Skin of body (tissue), 2 donors: ENCODE results near the gene ANGPTL5. TPM values are rescaled to one million over a fixed set of nuclear protein-coding genes. Genes with fewer than 3 reads are reported as not detected.
"Not testable (repeated sequence)": the region's sequence is repeated elsewhere in the genome, so short reads cannot be mapped to it uniquely, and the experiment has no call there.

Experiments used
- DNase-seq: peaks from one replicate; lab custom pipeline; 2025; lab: John Stamatoyannopoulos, UW
- total RNA-seq: library from RNA; depleted of rRNA; stranded (reverse); fragments of >200 nt; gene quantifications from one replicate; pipeline ENCODE4 v1.2.3, GENCODE V29; 2014

The ANGPTL5 gene
- total RNA-seq, result 0.39 TPM

DNA sequence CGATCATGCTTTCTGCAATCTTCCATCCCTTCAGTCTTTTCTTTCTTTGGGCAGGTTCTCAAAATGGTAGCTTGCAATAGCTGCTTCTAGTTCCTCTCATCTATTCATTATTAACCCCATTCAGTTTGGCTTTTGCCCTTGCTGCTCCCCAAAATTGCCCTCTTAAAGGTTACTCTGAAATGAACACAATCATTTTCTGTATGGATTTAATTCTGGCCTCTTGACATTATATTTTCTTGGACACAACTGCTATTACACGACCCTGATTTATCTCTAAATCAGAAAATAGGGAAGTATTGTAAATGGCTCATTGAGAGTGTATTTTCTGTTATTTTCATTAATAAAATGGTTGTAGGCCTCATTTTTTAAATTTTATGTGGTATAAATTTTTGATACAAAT, at the start of gene ANGPTL5:
Gene ANGPTL5 (minus strand): TSS at position 101 of the 400 bp plus-strand sequence. CDS start 8,613 bp downstream, outside the sequence.
- no peak for DNase-seq

DNA sequence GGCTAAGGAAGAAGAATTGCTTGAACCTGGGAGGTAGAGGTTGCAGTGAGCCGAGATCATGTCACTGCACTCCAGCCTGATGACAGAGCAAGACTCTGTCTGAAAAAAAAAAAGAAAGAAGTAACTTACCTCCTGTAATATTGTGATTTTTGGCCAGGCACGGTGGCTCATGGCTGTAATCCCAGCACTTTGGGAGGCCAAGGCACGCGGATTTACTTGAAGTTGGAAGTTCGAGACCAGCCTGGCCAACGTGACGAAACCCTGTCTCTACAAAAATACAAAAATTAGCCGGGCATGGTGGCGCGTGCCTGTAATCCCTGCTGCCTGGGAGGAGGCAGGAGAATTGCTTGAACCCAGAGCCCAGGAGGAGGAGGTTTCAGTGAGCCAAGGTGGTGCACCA, 47.9 kb upstream of the ANGPTL5 start:
- not testable (repeated sequence) for DNase-seq

DNA sequence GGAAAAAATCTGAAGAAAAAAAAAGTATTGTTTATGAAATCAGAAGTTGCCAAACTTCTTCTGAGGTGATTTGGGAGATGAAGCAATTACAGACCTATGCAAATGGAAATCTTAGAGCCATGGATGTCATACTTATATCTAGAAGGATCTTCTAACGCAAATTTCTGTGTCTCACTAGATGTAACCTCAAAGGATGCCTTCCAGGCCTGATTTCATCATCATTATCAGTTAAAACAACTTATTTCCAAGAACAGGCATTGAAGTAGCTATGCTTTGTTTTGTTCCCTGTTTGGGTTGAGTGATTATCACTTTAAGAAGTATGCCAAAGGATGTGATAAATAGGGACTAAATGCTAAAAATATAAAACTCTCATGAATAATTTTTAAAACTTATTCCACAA, 43.9 kb upstream of the ANGPTL5 start:
- no peak for DNase-seq

DNA sequence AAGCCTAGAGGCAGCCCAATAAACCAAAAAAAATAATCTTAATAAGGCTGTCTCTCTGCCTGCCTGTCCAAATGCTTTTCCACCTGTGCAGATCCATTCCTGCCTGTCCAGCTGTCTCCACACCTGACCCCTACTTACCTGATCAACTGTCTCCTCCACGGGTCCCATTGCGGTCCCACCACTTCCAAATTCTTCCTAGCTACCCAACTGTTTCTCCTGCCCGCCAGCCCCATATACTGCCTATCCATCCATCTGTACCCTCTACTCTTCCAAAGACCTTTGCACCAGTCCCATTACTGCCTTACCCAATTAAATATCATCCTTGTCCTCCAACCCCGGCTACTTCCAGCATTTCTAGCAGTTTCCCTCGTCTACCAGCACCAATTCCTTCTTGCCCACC, 39.4 kb upstream of the ANGPTL5 start:
- DNase-seq, result no peak

DNA sequence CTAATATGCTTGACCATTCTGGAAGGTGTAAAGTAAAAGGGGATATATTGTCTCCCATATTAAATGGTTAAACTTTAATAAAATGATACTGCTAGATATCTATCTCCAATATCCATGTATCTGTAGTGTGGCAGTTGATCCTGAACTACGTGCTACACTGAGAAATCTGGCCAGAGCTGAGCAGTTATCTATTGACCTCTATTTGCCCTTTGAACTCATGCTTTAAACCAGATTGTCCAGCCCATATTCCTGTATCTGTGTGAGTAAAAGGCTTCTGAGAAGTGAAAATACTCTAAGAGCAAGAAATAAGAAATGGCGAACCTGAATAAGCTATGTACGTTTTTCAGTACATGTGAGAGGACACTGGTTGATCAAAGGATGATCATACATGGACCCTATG, 39.0 kb upstream of the ANGPTL5 start:
- DNase-seq, result no peak

DNA sequence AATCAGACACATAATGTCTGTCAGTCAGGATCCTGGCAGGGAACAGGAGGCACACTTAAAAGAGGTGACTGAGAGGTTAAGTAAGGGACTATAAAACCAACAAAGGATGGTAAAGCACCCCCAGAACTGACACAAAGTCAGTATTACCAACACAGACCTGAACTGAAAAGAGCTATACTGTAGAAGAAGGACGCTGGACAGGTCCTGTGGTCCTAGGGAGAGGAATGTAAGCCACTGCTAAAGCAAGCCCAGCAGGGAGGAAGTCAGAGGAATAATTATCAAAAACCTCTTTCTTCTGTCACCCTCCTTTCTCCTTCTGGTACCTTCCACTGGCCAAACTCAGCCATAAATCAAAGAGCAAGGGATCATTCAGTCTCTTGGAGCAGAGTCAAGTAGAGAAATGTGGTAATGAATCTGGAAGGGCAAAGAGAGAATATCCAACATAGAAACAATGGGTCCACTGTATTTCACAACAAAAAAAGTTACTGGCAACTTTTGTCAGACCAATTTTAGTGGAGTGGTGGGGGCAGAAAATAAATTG, 33.4 kb upstream of the ANGPTL5 start:
- DNase-seq, result no peak

DNA sequence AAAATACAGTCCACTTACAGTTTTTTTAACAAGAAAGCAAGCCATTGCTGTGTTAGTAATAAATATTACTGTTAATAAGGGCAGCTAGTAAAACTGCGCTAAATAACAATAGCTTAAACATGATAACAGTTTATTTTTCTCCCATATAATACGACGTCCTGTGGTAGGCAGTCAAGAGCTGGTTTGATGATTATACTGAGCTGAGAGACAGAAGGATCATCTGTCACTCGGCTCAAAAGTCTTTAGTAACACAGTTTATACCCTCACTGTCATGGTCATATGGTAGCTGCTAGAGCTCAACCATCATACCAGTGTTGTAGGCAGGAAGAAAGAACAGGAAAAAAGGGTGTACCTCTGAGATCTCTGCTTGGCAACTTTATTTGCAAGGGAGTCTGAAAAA, 29.1 kb upstream of the ANGPTL5 start:
- DNase-seq, result no peak

DNA sequence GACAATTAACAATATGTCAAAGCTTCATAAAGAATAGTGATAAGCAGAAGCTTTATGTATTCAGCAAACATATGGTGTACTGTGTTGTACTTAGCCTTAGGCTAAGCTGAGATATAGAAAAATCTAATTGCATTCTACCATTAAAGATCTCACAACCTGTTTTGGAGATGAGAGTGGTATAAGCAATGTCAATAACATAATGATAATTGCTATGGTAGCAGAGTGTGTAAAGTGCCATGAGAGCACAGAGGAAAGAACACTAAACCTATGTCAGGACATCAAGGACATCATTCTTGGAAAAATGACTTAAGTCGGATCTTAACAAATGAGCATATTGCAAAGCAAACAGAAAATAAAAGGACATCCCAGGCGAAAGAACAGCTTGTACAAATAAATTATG, 28.6 kb upstream of the ANGPTL5 start:
- DNase-seq, result no peak

DNA sequence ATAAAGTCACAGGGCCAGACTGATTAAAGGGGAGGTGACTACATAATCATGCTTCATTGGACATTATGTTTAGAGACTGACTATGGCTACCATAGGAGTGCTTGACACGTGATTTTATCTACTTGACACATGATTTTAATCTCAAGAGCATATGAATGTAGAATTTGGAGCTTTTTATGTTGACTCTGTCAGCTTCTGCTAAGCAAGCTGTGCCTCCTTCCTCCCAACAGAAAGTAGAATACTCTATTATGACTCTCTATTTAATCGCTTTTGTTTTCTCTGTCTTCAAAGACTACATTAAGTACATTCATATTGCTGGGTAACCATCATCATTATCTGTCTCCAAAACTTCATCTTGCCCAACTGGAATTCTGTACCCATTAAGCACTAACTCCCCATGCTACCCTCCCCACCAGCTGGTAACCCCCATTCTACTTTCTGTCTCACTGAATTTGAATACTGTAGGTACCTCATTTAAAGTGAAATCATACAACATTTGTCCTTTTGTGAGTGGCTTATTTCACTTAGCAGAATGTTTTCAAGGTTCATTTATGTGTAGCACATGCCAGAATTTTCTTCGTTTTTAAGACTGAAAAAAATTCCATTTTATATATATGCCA, 24.7 kb upstream of the ANGPTL5 start:
- DNase-seq, result no peak

DNA sequence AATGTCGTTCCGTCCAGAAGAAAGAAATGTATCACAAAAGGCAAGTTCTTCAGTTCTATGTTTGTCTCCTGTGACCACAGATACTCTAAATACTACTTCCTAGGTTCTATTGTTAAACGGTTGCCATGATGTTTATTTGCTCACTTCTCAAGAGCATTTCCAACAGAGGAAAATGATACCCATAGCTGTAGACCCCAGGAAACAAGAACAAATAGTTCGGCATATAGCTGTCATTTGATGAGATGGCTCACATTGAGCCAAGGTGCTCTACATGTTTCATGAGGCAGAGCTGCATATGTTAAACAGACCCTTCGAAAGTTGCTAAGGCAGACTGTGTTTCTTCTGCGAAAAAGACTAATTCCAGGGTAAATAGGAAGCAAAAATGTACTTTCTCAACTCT, 15.4 kb upstream of the ANGPTL5 start:
- DNase-seq, result no peak

DNA sequence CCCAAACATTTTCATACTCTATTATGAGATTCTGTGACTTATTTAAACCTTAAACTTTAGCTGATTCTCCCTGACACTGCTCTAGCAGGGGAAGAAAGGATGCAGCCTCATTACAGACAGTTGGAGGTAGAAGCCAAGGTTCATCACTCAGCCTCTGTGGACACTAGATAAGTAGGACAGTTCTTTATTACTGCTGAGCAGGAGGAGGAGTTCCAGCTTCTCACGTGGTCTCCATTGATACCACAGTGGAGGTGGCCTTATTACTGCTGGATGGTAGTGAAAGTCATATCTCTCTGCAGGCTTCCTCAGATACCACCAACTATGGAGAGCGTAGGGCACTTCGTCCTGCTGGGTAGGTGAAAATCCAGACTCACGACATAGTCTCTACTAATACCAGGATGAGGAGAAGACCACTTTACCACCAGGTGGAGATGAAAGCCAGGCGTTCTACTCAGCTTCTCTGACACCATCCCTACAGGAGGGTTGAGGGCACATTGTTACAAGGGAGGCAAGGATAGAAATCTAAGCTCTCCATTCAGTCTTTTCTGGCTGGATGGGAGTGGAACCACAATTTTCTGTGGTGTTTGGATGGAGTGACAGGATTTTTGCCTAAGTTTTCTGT, 13.1 kb upstream of the ANGPTL5 start:
- DNase-seq, result no peak

DNA sequence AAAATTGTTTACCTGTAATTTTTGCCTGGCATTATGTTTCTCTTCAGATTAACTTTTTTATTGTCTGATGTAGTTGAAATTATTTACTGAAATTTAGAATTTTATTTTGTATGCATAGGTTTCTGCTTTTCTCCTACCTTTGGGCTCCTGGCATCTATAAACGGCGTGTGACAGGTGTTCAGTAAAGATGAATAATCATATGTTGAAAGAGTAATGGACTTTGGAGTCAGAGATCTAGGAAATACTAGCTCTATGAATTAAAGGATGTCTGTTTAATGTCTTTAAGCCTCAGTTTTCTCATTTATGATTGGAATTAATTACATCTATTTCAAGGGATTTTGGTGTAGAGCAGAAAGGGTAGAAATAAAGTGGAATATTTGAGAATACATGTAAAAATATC, 7.2 kb upstream of the ANGPTL5 start:
- DNase-seq, result no peak

DNA sequence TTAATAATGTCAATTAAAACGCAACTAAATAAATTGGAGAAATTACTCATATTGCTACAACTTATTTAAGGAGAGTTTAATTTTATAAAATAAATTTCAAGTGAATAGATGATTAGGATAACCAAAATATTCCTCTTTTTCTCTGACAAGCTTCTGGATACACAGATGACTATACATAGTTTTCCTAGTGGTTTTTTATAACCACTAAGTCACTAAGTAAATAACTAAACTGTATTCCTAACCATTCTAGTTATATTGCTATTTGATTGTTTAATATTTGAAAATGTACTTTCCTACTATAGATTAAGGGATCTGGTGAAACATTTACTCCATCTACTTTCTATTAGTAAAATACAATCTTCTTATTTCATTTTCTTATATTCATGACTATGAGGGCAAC, 4.7 kb upstream of the ANGPTL5 start:
- no peak for DNase-seq

DNA sequence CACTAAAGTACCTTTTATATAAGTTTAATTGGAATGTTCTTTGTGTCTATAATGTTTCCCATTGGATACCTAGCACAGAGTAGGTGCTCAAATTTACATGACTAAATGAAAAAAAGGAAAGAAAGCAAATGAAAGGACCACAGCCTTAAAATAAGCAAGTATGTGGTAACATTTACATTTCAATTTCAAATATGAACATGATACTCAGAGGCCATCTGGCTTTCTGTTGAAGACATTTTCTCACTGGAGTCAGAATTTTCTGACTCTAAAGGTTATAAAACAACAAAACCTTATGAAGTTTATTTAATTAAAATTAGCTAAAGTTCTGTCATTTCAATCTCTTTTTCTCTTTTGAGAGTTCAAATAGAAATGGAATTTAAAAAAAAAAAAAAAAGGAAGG, 904 bp upstream of the ANGPTL5 start:
- no peak for DNase-seq

DNA sequence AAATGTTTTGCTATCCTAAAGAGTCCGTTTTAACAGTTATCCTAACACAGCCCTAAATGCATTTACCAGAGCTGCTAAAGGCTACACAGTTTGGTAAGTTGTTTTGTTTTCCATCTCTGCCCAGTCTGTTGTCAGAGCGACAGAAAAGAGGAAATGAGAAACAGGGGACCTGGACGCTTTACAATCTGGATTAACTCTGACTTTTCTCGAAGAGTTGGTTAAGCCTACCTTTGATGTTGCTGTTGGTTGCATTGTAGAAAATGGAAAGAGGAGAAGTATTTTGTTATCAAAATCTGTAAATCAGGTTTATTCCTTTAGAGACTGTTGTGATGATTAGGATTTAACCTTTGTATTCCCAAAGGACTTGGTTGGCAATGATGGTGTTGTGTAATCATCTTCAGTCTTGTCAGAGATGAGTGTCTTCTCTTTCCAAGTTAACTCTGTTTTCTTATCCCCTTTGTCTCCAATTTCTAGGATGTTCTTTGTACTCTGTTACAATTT, 481 bp downstream of the ANGPTL5 start:
- peak; percentile 87 for DNase-seq

DNA sequence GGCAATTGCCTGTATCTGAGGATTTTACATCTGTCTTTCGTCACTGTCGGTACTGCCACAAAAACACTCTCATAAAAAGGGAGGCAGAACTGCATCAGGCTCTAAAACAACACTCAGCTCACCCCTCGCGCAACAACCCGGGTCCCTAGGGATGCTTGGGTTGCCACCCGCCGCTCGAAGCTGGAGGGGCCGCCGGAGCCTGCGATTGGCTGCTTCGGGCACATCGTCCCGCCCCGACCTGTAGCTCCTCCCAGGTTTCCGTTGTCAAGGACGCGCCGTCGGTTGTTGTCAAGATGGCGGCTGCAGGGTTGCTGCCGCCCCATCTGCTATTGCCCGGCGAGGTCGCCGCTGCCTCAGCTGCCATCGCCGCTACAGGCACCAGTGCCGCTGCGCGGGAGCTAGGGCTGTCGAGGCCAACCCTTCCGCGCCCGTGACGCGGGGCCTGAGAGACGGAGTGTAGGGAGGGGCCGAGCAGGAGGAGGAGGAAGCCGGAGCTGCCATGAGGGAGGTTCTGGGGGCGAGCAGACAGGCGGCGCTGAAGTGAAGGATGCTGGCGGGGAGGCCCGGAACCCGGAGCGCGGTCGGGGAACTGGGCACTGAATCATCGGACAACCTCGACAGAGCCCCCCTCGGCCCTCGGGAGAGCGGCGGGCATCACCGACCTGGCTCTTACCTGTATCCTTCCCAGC, 1.4 kb downstream of the ANGPTL5 start, which contains the start of gene CEP126:
Gene CEP126 (plus strand): TSS at position 273 of the 689 bp plus-strand sequence. CDS start 275 bp downstream, at position 548.
- DNase-seq, result peak; percentile 96

DNA sequence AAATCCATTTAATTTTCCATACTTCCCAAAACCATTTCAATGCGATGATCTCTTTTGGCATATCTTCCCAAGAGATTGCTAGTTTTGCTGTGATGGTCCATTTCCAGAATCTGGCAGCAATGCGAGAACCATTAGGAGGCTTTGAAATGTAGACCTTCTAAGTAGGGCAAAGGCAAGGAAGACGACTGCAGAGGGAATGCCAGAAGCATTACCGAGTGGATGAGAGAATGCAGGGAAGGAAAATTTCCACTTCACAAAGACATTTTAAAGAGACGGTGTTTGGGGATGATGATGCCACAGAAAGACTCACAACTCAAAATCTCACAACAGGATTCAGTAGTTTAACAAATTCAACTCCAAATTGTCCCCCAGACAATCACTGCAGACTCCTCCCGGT, 2.0 kb downstream of the ANGPTL5 start:
- peak; percentile 91 for DNase-seq

DNA sequence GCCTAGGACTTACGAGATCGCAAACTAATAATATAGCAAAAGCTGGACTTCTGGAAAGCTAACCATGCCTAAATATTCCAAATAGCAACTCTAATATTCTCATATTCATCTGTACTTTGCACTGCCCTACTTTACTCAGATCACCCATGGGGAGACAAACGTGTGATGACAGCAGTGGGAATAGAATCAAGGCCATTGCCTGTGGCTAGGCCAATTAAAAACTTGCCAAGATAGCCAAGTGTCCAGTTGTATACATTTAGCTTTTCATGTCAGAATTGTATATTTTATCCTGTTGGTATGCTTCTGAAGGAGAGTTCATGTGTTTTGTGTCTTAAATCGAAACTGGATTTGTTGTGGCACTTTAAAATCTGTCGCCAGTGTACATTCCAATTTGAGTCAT, 2.7 kb downstream of the ANGPTL5 start:
- no peak for DNase-seq

DNA sequence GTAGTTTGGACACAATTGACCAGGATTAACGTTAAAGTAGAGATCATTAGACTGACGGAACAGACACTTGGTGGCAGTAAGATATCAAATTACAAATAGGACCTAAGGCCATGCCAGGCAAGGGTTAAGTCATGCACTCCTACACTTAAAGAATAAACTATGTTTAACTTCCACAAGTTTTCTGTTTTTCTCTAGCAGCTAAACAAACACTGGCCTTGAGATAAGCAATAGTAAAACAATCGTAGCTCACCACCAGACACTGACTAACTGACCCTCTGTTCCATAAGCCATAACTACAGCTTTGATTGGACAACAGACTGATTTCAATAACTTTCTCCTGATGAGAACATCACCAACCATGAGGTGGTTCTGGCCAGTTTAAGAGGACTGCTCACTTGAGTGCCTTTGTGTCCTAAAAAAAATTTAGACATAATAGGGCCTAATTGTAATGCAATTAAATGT, 3.5 kb downstream of the ANGPTL5 start:
- no peak for DNase-seq

DNA sequence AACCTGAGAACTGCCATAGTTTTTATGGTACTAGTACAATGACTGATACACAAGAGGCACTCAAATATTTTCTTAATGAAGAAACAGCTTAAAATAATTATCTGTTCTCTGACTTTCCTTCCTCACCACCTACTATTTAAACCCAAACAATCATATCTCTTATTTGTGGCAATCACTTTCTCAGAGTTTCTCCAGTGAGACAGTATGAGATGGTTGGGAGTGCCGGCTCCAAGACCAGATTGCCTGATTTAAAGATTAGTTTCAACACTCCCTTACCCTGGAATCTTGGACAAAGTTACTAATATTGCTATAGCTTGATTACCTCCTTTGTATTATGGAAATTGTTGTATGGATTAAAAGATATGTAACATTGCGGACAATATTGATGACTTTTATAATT, 7.2 kb downstream of the ANGPTL5 start:
- no peak for DNase-seq

DNA sequence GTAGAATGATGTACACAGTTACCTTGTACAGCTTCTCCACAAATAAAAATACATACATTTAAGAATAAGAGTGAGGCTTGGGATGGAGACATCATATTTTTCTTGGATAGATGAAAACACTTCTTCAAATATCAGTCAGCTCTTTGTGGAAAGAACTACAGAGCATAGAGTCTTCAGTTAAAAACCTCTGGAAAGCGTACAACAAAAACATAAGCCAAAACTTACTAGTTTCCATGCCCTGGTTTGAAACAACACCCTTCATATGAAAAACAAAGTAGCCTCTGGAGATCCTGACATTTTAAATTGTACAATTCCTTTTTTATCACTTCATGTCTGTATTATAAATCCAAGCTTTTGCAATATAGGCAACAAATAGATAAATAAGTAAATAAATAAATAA, 8.5 kb downstream of the ANGPTL5 start:
- DNase-seq, result no peak

DNA sequence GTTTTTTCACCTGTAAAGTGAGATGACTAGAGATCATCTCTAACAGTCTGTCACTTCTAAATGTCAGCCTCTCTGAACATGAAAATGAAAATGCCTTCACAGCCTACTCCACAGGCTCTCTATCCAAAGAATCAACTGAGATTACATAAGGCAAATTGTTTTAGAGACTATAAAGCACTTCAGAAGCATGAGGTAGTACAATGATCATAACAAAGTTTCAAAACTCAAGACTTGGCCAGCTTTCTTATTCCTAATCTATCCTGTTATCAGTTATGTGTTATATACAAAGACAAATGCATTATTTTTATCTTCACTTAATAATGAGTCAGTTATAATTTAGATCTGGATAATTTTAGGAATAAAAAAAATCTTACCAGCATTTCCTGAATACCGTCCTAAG, 21.8 kb downstream of the ANGPTL5 start:
- DNase-seq, result no peak
